ENCODE measurements around the gene DCHS2. TPM values are rescaled to one million over a fixed set of nuclear protein-coding genes. Genes with fewer than 3 reads are reported as not detected.
"Not testable (repeated sequence)": the region's sequence is repeated elsewhere in the genome, so short reads cannot be mapped to it uniquely, and the experiment has no call there.

The DCHS2 gene
- total RNA-seq, 1 donor from 2014 or later: 97.4 TPM

DNA sequence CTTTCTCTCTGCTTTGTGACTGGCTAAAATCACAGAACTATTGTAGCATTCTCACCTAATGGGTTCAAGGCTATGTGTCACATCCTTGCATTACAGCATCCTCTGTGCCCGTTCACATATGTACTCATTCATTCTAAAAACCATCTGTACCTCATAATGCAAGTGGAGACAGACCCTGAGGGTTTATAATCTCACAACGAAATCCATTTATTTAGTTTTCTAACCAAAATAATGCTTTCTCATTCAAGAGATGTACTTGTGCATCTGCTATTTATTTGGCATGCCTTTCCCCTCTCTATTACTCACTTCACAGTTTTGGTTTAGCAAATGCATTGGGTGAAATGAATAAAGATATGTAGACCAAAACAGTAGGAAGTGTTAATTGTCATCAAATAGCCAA lies 261.5 kb downstream of the DCHS2 start:
- no peak overlapping the region for H3K4me3 Mint-ChIP-seq (ENCODE audit: unreplicated experiment)
- H3K9me3 Mint-ChIP-seq (ENCODE audit: unreplicated experiment): no peaks in the 10 kb centered on the region
- H3K36me3 Mint-ChIP-seq (ENCODE audit: unreplicated experiment): peaks cover 1% of the 10 kb centered on the region
- no peaks in the 10 kb centered on the region for H3K4me1 Mint-ChIP-seq (ENCODE audit: low read depth, unreplicated experiment)
- DNase-seq: no peak
- no peaks in the 10 kb centered on the region for H3K27me3 Mint-ChIP-seq (ENCODE audit: unreplicated experiment)
- no peak overlapping the region for H3K27ac Mint-ChIP-seq (ENCODE audit: unreplicated experiment)
- TF ChIP-seq, protein P1, sequence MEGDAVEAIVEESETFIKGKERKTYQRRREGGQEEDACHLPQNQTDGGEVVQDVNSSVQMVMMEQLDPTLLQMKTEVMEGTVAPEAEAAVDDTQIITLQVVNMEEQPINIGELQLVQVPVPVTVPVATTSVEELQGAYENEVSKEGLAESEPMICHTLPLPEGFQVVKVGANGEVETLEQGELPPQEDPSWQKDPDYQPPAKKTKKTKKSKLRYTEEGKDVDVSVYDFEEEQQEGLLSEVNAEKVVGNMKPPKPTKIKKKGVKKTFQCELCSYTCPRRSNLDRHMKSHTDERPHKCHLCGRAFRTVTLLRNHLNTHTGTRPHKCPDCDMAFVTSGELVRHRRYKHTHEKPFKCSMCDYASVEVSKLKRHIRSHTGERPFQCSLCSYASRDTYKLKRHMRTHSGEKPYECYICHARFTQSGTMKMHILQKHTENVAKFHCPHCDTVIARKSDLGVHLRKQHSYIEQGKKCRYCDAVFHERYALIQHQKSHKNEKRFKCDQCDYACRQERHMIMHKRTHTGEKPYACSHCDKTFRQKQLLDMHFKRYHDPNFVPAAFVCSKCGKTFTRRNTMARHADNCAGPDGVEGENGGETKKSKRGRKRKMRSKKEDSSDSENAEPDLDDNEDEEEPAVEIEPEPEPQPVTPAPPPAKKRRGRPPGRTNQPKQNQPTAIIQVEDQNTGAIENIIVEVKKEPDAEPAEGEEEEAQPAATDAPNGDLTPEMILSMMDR (IDR thresholded peaks at IDR 0.05; ENCODE audit: partially characterized antibody, unreplicated experiment): no peak

DNA sequence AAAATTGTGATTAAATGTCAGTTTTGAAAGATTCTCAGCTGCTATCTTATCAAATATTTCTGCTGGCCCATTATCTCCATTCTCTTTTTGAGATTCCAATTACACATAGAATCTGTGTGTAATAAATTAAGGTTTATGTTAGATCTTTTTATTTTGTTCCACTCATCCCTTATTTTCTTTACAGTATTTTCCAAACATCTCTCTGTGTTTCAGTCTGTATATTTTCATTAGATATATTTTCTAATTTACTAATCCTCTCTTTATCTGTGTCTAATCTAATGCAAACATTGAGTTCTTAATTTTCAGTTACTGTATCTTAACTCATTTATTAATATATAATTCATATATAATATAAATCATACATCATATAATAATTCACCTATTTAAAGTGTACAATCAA lies 268.7 kb downstream of the DCHS2 start:
- no peak for DNase-seq
- H3K36me3 Mint-ChIP-seq (ENCODE audit: unreplicated experiment): peaks cover 6% of the 10 kb centered on the region
- H3K27ac Mint-ChIP-seq (ENCODE audit: unreplicated experiment): no peak overlapping the region
- no peak overlapping the region for H3K4me3 Mint-ChIP-seq (ENCODE audit: unreplicated experiment)
- H3K4me1 Mint-ChIP-seq (ENCODE audit: low read depth, unreplicated experiment): no peaks in the 10 kb centered on the region
- TF ChIP-seq, protein P1 (IDR thresholded peaks at IDR 0.05; ENCODE audit: partially characterized antibody, unreplicated experiment): no peak
- H3K27me3 Mint-ChIP-seq (ENCODE audit: unreplicated experiment): no peaks in the 10 kb centered on the region
- no peaks in the 10 kb centered on the region for H3K9me3 Mint-ChIP-seq (ENCODE audit: unreplicated experiment)

DNA sequence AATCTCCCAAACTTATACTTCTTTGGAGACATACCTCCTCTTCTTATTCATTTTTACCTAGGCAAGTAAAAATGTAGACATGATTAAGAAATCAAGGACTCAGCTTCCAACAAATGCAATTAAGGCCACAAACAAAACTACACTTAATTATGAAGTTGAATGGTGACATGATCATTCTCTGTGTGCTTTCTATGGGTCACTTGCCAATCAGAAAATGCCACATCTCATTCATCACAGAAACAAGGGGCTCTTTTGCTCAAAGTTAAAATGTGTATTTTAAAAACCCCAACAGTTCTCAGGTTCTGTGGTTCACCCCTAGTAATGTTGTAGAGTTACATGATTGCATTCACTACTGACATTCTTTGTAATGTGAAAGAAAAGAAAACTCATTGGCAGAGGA lies 273.5 kb downstream of the DCHS2 start:
- TF ChIP-seq, protein P1 (IDR thresholded peaks at IDR 0.05; ENCODE audit: partially characterized antibody, unreplicated experiment): no peak
- Mint-ChIP-seq H3K27ac (ENCODE audit: unreplicated experiment) (no peak overlapping the region), H3K27me3 (ENCODE audit: unreplicated experiment) (no peaks in the 10 kb centered on the region), H3K4me3 (ENCODE audit: unreplicated experiment) (no peak overlapping the region), H3K4me1 (ENCODE audit: low read depth, unreplicated experiment) (no peaks in the 10 kb centered on the region), H3K9me3 (ENCODE audit: unreplicated experiment) (no peaks in the 10 kb centered on the region), H3K36me3 (ENCODE audit: unreplicated experiment) (peaks cover 6% of the 10 kb centered on the region)
- no peak for DNase-seq

DNA sequence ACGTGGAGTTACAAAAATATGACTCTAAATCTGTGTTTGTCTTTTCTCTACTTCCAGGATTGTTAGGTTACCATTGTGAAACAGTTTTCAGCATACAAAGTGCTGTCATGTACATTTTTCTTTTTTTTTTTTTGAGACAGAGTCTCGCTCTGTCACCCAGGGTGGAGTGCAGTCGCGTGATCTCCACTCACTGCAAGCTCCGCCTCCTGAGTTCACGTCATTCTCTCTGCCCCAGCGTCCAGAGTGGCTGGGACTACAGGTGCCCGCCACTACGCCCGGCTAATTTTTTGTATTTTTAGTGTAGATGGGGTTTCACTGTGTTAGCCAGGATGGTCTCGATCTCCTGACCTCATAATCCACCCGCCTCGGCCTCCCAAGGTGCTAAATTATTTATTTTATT lies 274.2 kb downstream of the DCHS2 start:
- not testable (repeated sequence) for H3K9me3 Mint-ChIP-seq (ENCODE audit: unreplicated experiment); H3K4me3 Mint-ChIP-seq (ENCODE audit: unreplicated experiment); H3K27me3 Mint-ChIP-seq (ENCODE audit: unreplicated experiment); H3K27ac Mint-ChIP-seq (ENCODE audit: unreplicated experiment); DNase-seq; H3K36me3 Mint-ChIP-seq (ENCODE audit: unreplicated experiment); H3K4me1 Mint-ChIP-seq (ENCODE audit: low read depth, unreplicated experiment)

DNA sequence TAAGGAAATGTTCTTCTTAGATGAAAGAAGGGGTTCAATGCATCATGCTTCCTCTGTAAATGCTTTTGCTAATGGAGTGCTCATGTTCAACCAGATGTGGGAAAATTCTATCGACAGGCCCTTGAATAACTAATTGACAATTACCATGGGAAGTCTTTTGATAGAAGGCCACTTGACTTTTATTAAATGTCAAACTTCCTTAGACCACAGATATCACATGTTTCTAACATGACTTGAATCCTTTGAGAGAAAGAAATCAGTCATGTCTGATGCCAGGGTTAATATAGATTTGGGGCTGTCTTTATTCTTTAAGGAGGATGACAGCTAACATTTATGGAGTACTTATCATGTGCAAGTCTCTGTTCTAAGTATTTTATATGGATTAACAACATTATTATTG lies 280.1 kb downstream of the DCHS2 start:
- Mint-ChIP-seq H3K36me3 (ENCODE audit: unreplicated experiment) (no peaks in the 10 kb centered on the region), H3K4me1 (ENCODE audit: low read depth, unreplicated experiment) (no peaks in the 10 kb centered on the region), H3K9me3 (ENCODE audit: unreplicated experiment) (peaks cover 2% of the 10 kb centered on the region), H3K27me3 (ENCODE audit: unreplicated experiment) (peaks cover 2% of the 10 kb centered on the region), H3K27ac (ENCODE audit: unreplicated experiment) (no peak overlapping the region), H3K4me3 (ENCODE audit: unreplicated experiment) (no peak overlapping the region)
- TF ChIP-seq, protein P1 (IDR thresholded peaks at IDR 0.05; ENCODE audit: partially characterized antibody, unreplicated experiment): no peak
- no peak for DNase-seq

DNA sequence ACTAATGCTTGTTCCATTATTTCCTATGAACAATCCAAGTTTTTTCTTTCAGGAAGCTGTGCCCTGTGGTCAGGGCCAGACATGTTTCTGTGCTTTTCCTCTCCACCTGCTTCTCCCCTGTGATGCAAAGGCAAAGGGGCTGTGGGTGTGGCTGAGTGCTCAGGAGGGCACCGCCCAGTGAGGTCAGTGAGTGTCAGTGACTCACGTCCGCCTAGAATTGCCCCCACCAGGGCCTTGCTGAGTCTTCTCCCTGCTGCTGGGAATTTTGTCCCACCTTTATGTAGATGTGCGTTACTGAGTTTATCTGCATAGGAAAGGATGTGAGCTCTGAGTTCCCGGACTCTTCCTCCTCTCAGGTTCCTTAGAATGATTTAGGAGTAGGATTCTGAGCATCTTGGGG lies 283.2 kb downstream of the DCHS2 start:
- Mint-ChIP-seq H3K4me3 (ENCODE audit: unreplicated experiment) (no peak overlapping the region), H3K27me3 (ENCODE audit: unreplicated experiment) (peaks cover 2% of the 10 kb centered on the region), H3K27ac (ENCODE audit: unreplicated experiment) (no peak overlapping the region), H3K36me3 (ENCODE audit: unreplicated experiment) (no peaks in the 10 kb centered on the region), H3K4me1 (ENCODE audit: low read depth, unreplicated experiment) (no peaks in the 10 kb centered on the region), H3K9me3 (ENCODE audit: unreplicated experiment) (peaks cover 2% of the 10 kb centered on the region)
- DNase-seq: no peak
- TF ChIP-seq, protein P1 (IDR thresholded peaks at IDR 0.05; ENCODE audit: partially characterized antibody, unreplicated experiment): no peak

Measured in glutamatergic neuron (in vitro differentiated cells).